ENCODE data around the gene TRPM2. TPM values are rescaled to one million over a fixed set of nuclear protein-coding genes. Genes with fewer than 3 reads are reported as not detected.

TRPM2 gene
- total and polyA plus RNA-seq, 2 of the 13 experiments (the other 11 are each of a cell fraction or from before 2014, with no cell fraction given): 0.07 to 0.20 TPM

DNA sequence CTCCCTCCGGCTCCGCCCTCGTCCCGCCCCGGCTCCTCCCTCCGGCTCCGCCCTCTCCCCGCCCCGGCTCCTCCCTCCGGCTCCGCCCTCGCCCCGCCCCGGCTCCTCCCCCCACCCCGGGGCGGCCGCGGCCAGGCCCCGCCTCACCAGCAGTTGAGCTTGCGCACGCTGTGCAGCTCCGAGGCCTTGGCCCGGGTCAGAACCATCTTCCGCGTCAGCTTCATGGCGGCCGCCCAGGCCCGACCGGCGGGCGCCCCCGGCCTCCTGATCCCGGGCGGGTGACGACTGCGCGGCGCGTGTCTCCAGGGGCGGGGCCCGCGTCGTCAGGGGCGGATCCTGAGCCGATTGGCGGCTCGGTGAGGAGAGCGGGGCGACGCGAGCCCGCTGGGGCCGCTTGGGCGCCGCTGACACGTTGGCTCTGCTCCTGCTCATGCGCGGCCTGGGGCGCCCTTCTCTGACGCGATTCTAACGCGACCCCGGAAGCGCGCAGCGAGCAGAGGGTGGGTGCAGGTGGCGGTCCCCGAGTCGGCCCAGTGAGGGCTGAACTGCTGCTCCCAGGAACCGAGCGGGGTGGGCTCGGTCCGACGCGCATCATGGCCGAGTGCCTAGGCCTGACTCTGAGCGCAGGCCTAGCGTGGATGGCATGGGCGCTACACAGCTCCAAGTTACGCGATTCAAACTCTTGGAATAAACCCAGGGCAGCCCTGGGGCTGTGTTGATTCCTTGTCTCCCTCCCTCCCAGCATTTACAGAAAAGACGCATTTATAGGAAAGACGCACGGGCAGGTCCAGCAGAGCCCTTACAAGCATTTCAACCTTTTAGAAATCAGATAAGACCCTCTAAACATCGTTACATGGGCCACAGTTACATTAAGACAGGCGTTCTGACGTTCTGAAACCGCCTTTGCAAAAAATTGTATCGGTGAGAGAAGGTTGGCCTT is 14.2 kb upstream of the TRPM2 start, which contains the start of gene CFAP410 (continued):
- TF ChIP-seq ZNF331 (CRISPR knock-in tag; IDR thresholded peaks at IDR 0.05) (peak; percentile 50; the same call in 1 of the 2 replicates), CHD2 (IDR thresholded peaks at IDR 0.05; ENCODE audit: low read depth, low read length) (no peak), GLI4 (CRISPR knock-in tag; IDR thresholded peaks at IDR 0.05; ENCODE audit: borderline replicate concordance) (0 out of 2 replicates have a peak, but pooled peaks have one; percentile 67), ZFY (CRISPR knock-in tag; IDR thresholded peaks at IDR 0.05) (peak; percentile 96), ZBTB21 (CRISPR knock-in tag; IDR thresholded peaks at IDR 0.05) (no peak), HDAC2 (CRISPR knock-in tag; IDR thresholded peaks at IDR 0.05) (peak; percentile 82), ZNF101 (CRISPR knock-in tag; IDR thresholded peaks at IDR 0.05; ENCODE audit: borderline replicate concordance, low read depth) (no peak), NPAS2 (CRISPR knock-in tag; IDR thresholded peaks at IDR 0.05; ENCODE audit: borderline replicate concordance) (no peak), EEA1 (CRISPR knock-in tag; IDR thresholded peaks at IDR 0.05; ENCODE audit: borderline replicate concordance) (peak; percentile 95; the same call in 1 of the 2 replicates), SP5 (CRISPR knock-in tag; IDR thresholded peaks at IDR 0.05; ENCODE audit: borderline replicate concordance, low read depth) (no peak), IKZF1 (IDR thresholded peaks at IDR 0.05) (no peak), ZFX (CRISPR knock-in tag; IDR thresholded peaks at IDR 0.05; ENCODE audit: low read depth) (peak; percentile 97), SNAPC2 (CRISPR knock-in tag; IDR thresholded peaks at IDR 0.05) (no peak), MTA3 (CRISPR knock-in tag; IDR thresholded peaks at IDR 0.05) (no peak), NFE2L1 (CRISPR knock-in tag; IDR thresholded peaks at IDR 0.05; ENCODE audit: borderline replicate concordance) (no peak), GFI1 (CRISPR knock-in tag; IDR thresholded peaks at IDR 0.05; ENCODE audit: borderline replicate concordance) (no peak), ZNF138 (CRISPR knock-in tag; IDR thresholded peaks at IDR 0.05; ENCODE audit: low read depth) (no peak), ZNF737 (CRISPR knock-in tag; IDR thresholded peaks at IDR 0.05; ENCODE audit: borderline replicate concordance) (no peak), MAFK (conservative IDR thresholded peaks at IDR 0.05 in 1 of 2, IDR thresholded peaks at IDR 0.05 in 1 of 2; ENCODE audit: low read length in 2 of 2) (no peak), MYC (CRISPR knock-in tag; IDR thresholded peaks at IDR 0.05; ENCODE audit: borderline replicate concordance) (peak; percentile 97)
- TF ChIP-seq, protein P1, sequence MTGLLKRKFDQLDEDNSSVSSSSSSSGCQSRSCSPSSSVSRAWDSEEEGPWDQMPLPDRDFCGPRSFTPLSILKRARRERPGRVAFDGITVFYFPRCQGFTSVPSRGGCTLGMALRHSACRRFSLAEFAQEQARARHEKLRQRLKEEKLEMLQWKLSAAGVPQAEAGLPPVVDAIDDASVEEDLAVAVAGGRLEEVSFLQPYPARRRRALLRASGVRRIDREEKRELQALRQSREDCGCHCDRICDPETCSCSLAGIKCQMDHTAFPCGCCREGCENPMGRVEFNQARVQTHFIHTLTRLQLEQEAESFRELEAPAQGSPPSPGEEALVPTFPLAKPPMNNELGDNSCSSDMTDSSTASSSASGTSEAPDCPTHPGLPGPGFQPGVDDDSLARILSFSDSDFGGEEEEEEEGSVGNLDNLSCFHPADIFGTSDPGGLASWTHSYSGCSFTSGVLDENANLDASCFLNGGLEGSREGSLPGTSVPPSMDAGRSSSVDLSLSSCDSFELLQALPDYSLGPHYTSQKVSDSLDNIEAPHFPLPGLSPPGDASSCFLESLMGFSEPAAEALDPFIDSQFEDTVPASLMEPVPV (CRISPR knock-in tag; IDR thresholded peaks at IDR 0.05): 0 out of 2 replicates have a peak, but pooled peaks have one; percentile 60
- TF ChIP-seq, protein P2, sequence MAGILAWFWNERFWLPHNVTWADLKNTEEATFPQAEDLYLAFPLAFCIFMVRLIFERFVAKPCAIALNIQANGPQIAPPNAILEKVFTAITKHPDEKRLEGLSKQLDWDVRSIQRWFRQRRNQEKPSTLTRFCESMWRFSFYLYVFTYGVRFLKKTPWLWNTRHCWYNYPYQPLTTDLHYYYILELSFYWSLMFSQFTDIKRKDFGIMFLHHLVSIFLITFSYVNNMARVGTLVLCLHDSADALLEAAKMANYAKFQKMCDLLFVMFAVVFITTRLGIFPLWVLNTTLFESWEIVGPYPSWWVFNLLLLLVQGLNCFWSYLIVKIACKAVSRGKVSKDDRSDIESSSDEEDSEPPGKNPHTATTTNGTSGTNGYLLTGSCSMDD (CRISPR knock-in tag; IDR thresholded peaks at IDR 0.05): no peak
- TF ChIP-seq, protein P3, sequence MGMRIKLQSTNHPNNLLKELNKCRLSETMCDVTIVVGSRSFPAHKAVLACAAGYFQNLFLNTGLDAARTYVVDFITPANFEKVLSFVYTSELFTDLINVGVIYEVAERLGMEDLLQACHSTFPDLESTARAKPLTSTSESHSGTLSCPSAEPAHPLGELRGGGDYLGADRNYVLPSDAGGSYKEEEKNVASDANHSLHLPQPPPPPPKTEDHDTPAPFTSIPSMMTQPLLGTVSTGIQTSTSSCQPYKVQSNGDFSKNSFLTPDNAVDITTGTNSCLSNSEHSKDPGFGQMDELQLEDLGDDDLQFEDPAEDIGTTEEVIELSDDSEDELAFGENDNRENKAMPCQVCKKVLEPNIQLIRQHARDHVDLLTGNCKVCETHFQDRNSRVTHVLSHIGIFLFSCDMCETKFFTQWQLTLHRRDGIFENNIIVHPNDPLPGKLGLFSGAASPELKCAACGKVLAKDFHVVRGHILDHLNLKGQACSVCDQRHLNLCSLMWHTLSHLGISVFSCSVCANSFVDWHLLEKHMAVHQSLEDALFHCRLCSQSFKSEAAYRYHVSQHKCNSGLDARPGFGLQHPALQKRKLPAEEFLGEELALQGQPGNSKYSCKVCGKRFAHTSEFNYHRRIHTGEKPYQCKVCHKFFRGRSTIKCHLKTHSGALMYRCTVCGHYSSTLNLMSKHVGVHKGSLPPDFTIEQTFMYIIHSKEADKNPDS (CRISPR knock-in tag; IDR thresholded peaks at IDR 0.05): peak; percentile 63; the same call in 1 of the 2 replicates
- TF ChIP-seq, protein P4, sequence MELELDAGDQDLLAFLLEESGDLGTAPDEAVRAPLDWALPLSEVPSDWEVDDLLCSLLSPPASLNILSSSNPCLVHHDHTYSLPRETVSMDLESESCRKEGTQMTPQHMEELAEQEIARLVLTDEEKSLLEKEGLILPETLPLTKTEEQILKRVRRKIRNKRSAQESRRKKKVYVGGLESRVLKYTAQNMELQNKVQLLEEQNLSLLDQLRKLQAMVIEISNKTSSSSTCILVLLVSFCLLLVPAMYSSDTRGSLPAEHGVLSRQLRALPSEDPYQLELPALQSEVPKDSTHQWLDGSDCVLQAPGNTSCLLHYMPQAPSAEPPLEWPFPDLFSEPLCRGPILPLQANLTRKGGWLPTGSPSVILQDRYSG (CRISPR knock-in tag; IDR thresholded peaks at IDR 0.05): no peak

All from HepG2 (cell line).